ENCODE data around the gene OTOG. TPM values are rescaled to one million over a fixed set of nuclear protein-coding genes. Genes with fewer than 3 reads are reported as not detected.

OTOG gene
- total and polyA plus RNA-seq, 2 of the 8 experiments (the other 6 are each of a cell fraction or from before 2014, with no cell fraction given) = 0.41 to 1.5 TPM

- FAIRE-seq = no peak
- no peak overlapping the region for H3K4me2 ChIP-seq (ENCODE audit: insufficient read depth in 1 of 2, low read depth in 2 of 2, low read length in 2 of 2)
Observed at GRCh38 chr11:17691976-17692375, 144.9 kb downstream of the OTOG start.

More at GRCh38 chr11:17691976-17692375, 144.9 kb downstream of the OTOG start:
- no peaks in the 10 kb centered on the region; a peak in 1 of 7 replicates for H3K4me1 ChIP-seq (replicated peaks in 1 of 4; ENCODE audit: control insufficient read depth in 3 of 4, insufficient read depth in 4 of 4, low read length in 3 of 4)
- H3K27ac ChIP-seq (ENCODE audit: low read depth, low read length) = no peak overlapping the region
- H3K4me3 ChIP-seq (ENCODE audit: extremely low read depth in 1 of 4, insufficient read depth in 2 of 4, low read depth in 3 of 4, low read length in 4 of 4) = no peak overlapping the region
- H3K4ac ChIP-seq (replicated peaks; ENCODE audit: insufficient read length, low read depth, low read length) = no peak overlapping the region
- no peaks in the 10 kb centered on the region for H3K79me1 ChIP-seq (ENCODE audit: low read depth, low read length)
- CTCF ChIA-PET (ENCODE audit: partially characterized antibody) = interaction anchor here (1.1 kb wide), 1 partner anchor 164 kb away, joined by 3 read pairs; no protein-coding TSS in a partner anchor
- H2BK120ac ChIP-seq (replicated peaks; ENCODE audit: low read depth, low read length) = no peak overlapping the region
- POLR2A ChIA-PET (ENCODE audit: partially characterized antibody) = no interaction called here
- no peaks in the 10 kb centered on the region for H3K36me3 ChIP-seq (ENCODE audit: control insufficient read depth in 2 of 4, insufficient read depth in 4 of 4, low read length in 3 of 4)
- no peak overlapping the region for H4K8ac ChIP-seq (ENCODE audit: extremely low read depth, insufficient read depth, low read length)
- peaks cover 0 to 2% of the 10 kb centered on the region in 2 experiments for H4K20me1 ChIP-seq (replicated peaks in 1 of 2; ENCODE audit: control insufficient read depth in 1 of 2, insufficient read depth in 2 of 2, low read length in 2 of 2)
- no peak overlapping the region for H2AK5ac ChIP-seq (ENCODE audit: low read depth, low read length)
- no peaks in the 10 kb centered on the region for H3K79me2 ChIP-seq (ENCODE audit: control insufficient read depth in 1 of 2, insufficient read depth in 2 of 2, low read length in 2 of 2)
- H3K18ac ChIP-seq (ENCODE audit: extremely low read depth, low read length) = no peak overlapping the region
- no peaks in the 10 kb centered on the region for H3K9me3 ChIP-seq (ENCODE audit: insufficient read depth in 2 of 2, low read depth in 1 of 2, low read length in 1 of 2)
- 73% methylated on average over 10 of the region's 10 CpGs; no CpG with 5 or more reads in 1 of the 2 experiments for WGBS, 2 experiments (ENCODE audit: extremely low coverage in 1 of 2, insufficient coverage in 1 of 2, insufficient read length in 1 of 2, insufficient replicate concordance in 2 of 2, low coverage in 1 of 2, low lambda C conversion rate in 2 of 2, missing lambda C conversion rate in 1 of 2)
- H3K23ac ChIP-seq (ENCODE audit: insufficient read length) = no peak overlapping the region
- no peak overlapping the region for H2AFZ ChIP-seq (ENCODE audit: low read length)
- no peak overlapping the region for H2BK5ac ChIP-seq (ENCODE audit: low read depth, low read length)
- H3K9ac ChIP-seq (replicated peaks in 1 of 4; ENCODE audit: extremely low read depth in 1 of 4, low read depth in 3 of 4, low read length in 3 of 4) = no peak overlapping the region
- H2BK12ac ChIP-seq (ENCODE audit: low read depth, low read length) = no peak overlapping the region
- no peak overlapping the region for H4K91ac ChIP-seq (replicated peaks; ENCODE audit: insufficient read length, low read length)
- no peak for DNase-seq (ENCODE audit: low read depth in 1 of 2, low spot score in 2 of 2)
- H4K5ac ChIP-seq (ENCODE audit: insufficient read length, low read depth, low read length) = no peak overlapping the region
- H3K23me2 ChIP-seq (ENCODE audit: low read depth, low read length) = no peaks in the 10 kb centered on the region; the same call in 1 of the 2 replicates
- no peak overlapping the region for H2BK15ac ChIP-seq (ENCODE audit: low read length)
- no peak overlapping the region for H3K14ac ChIP-seq (ENCODE audit: insufficient read length)
- no peak overlapping the region for H2BK20ac ChIP-seq (ENCODE audit: low read length)
- TF ChIP-seq BRCA1 (IDR thresholded peaks at IDR 0.05; ENCODE audit: low read depth, low read length) = no peak
- H3K27me3 ChIP-seq (replicated peaks in 1 of 4; ENCODE audit: control insufficient read depth in 3 of 4, extremely low read depth in 1 of 4, insufficient read depth in 3 of 4, low read length in 3 of 4) = peaks cover 5 to 30% (median 26%) of the 10 kb centered on the region in 4 experiments
- no peak overlapping the region for H3K56ac ChIP-seq (replicated peaks; ENCODE audit: insufficient read length, low read depth, low read length)
